Suppressor macrophage (primary cell): ENCODE data around the gene KEAP1.
A peak's percentile ranks its signal among the peaks of the same experiment; 100 is the strongest.
"Not testable (repeated sequence)": the region's sequence is repeated elsewhere in the genome, so short reads cannot be mapped to it uniquely, and the experiment has no call there.

Source experiments
- DNase-seq, 4 experiments: peaks; one replicate each; pipeline ENCODE4 v3.0.0-alpha.2; 2020 to 2022
- total RNA-seq, 17 experiments: gene quantifications; one replicate each; lab custom pipeline; 2026; ENCODE audit warnings: mixed read lengths in 6 of 17, inconsistent platforms in 3 of 17; lab: John Stamatoyannopoulos, UW

KEAP1 gene
- 24.0 to 87.9 (median 52.4) reads per million in 17 experiments for total RNA-seq

GRCh38 chr19:10503002-10503789, at the start of gene KEAP1:
KEAP1 (minus strand) TSS chr19:10503356; CDS start chr19:10500033, 3,323 bp downstream.
- peak; percentile 28 to 63 (median 42) for DNase-seq

GRCh38 chr19:10552510-10553053, 49.4 kb upstream of the KEAP1 start:
- DNase-seq, result peak in 1 of 4 experiments; percentile 21

- peak; percentile 21 to 51 (median 45) for DNase-seq
These were observed 48.6 kb upstream of the KEAP1 start for GRCh38 chr19:10551698-10552301.

- DNase-seq, result not testable (repeated sequence)
These were observed 47.9 kb upstream of the KEAP1 start for GRCh38 chr19:10551006-10551405.

GRCh38 chr19:10550336-10550735, 47.2 kb upstream of the KEAP1 start:
- DNase-seq, result no peak

GRCh38 chr19:10549733-10550132, 46.6 kb upstream of the KEAP1 start:
- DNase-seq, result no peak

GRCh38 chr19:10548746-10549276, 45.7 kb upstream of the KEAP1 start:
- DNase-seq, result no peak

GRCh38 chr19:10546817-10547216, 43.7 kb upstream of the KEAP1 start:
- DNase-seq, result no peak

- DNase-seq, result no peak
These were observed 41.6 kb upstream of the KEAP1 start for GRCh38 chr19:10544753-10545251.

- peak in 3 of 4 experiments; percentile 20 to 43 (median 26) for DNase-seq
These were observed 41.1 kb upstream of the KEAP1 start for GRCh38 chr19:10544242-10544752.

- peak; percentile 78 to 92 (median 89) for DNase-seq
These were observed 40.5 kb upstream of the KEAP1 start, which contains the start of gene ATG4D for GRCh38 chr19:10543420-10544241. ATG4D (plus strand) TSS chr19:10543904; CDS start chr19:10544091, 187 bp downstream.

- DNase-seq, result no peak
These were observed 39.9 kb upstream of the KEAP1 start for GRCh38 chr19:10543059-10543419.

GRCh38 chr19:10539016-10539415, 35.9 kb upstream of the KEAP1 start:
- peak in 2 of 4 experiments; percentile 33 to 50 for DNase-seq

- peak in 3 of 4 experiments; percentile 28 to 47 (median 32) for DNase-seq
These were observed 35.2 kb upstream of the KEAP1 start for GRCh38 chr19:10538204-10538983.

- no peak for DNase-seq
These were observed 34.5 kb upstream of the KEAP1 start for GRCh38 chr19:10537668-10538067.

- DNase-seq, result no peak
These were observed 32.5 kb upstream of the KEAP1 start for GRCh38 chr19:10535613-10536012.

GRCh38 chr19:10533646-10534386, 30.7 kb upstream of the KEAP1 start:
- DNase-seq, result no peak

- no peak for DNase-seq
These were observed 29.3 kb upstream of the KEAP1 start for GRCh38 chr19:10532457-10532856.

- not testable (repeated sequence) for DNase-seq
These were observed 23.7 kb upstream of the KEAP1 start for GRCh38 chr19:10526887-10527286.

GRCh38 chr19:10525636-10526035, 22.5 kb upstream of the KEAP1 start:
- DNase-seq, result no peak
